LNCAP (cell line): Measurements from ENCODE around the gene DBNL.

ENCODE experiments used
- CTCF ChIP-seq: fragments of 450-650 bp; IDR thresholded peaks from 2 replicates; pipeline ENCODE4 v1.5.1; 2017; ENCODE audit warnings: mild to moderate bottlenecking

The DBNL gene

GRCh38 chr7:44110719-44111635 lies 66.5 kb downstream of the DBNL start:
- no peak for TF ChIP-seq CTCF
